Testis (tissue), 3 donors: ENCODE measurements around the gene IFITM2. TPM values are rescaled to one million over a fixed set of nuclear protein-coding genes. Genes with fewer than 3 reads are reported as not detected.

ENCODE experiments used
- DNase-seq: peaks from one replicate; pipeline ENCODE4 v3.0.0-alpha.2; 2019
- H3K27ac ChIP-seq, 2 donors: fragments of 200-600 bp; sonication (generic); one replicate each; pipeline ENCODE4 v1.5.1; 2019
- H3K27me3 ChIP-seq: fragments of 200-600 bp; sonication (generic); one replicate; pipeline ENCODE4 v1.5.1; 2019
- H3K36me3 ChIP-seq: fragments of 200-600 bp; sonication (generic); one replicate; pipeline ENCODE4 v1.5.1; 2017; ENCODE audit warnings: low read depth; ENCODE audit errors: missing control alignments
- H3K4me1 ChIP-seq: fragments of 200-600 bp; sonication (generic); one replicate; pipeline ENCODE4 v1.5.1; 2019
- H3K4me3 ChIP-seq, 2 donors: fragments of 200-600 bp; sonication (generic); one replicate each; pipeline ENCODE4 v1.5.1; 2017 to 2019
- H3K9me3 ChIP-seq: fragments of 200-600 bp; sonication (generic); one replicate; pipeline ENCODE4 v1.5.1; 2017
- POLR2A ChIP-seq: fragments of 450-650 bp; IDR thresholded peaks from one replicate; pipeline ENCODE4 v1.6.1; 2017; ENCODE audit warnings: antibody characterized with exemption, mild to moderate bottlenecking, moderate library complexity
- WGBS, 2 donors: methylation state at CpG; one replicate each; pipeline ENCODE4 v1.1.5; 2018; 5-methylcytosine and 5-hydroxymethylcytosine counted together
- intact Hi-C: fragments of 100-400 bp; cut with DNase I; formaldehyde crosslinking; loops from one replicate; pipeline ENCODE4 v1.15.1; 2023; ENCODE audit warnings: low total_unique reads
- polyA plus RNA-seq: library from polyadenylated mRNA; stranded (reverse); fragments of 350-450 nt; fragmentation: Illumina TruSeq; extraction: RNeasy Lipid Tissue Mini Kit (QIAGEN cat#74804); gene quantifications from one replicate; pipeline ENCODE4 v1.2.3, GENCODE V29; 2014; ENCODE audit warnings: low read depth, low replicate concordance; ENCODE audit not compliant: insufficient read depth
- total RNA-seq, 2 donors: library from RNA; depleted of rRNA; stranded (reverse); fragments of >200 nt; gene quantifications; one replicate each; pipeline ENCODE4 v1.2.3, GENCODE V29; 2016
- TF ChIP-seq, protein P1 (sequence below), 3 experiments: fragments of 450-650 bp in 2 of 3; fragments of 200-600 bp in 1 of 3; sonication (generic) in 1 of 3; IDR thresholded peaks; one replicate each; pipeline ENCODE4 v1.5.1; 2016 to 2019; ENCODE audit warnings: antibody characterized with exemption in 3 of 3, mild to moderate bottlenecking in 2 of 3, moderate library complexity in 1 of 3

IFITM2 gene
- total and polyA plus RNA-seq, 3 donors from 2014 or later = 119 to 283 (median 169) TPM

GRCh38 chr11:334264-334994 lies 26.8 kb downstream of the IFITM2 start:
- intact Hi-C loops = no loop called here
- no peaks in the 10 kb centered on the region for H3K9me3 ChIP-seq
- peak overlapping the region; percentile 82 to 88 for H3K27ac ChIP-seq
- no peak overlapping the region for H3K4me3 ChIP-seq
- WGBS, 2 donors = 47 to 61% methylated on average over 25 of the region's 25 CpGs
- H3K4me1 ChIP-seq = peaks cover 40% of the 10 kb centered on the region
- DNase-seq = peak; percentile 58
- H3K27me3 ChIP-seq = no peaks in the 10 kb centered on the region
- no peaks in the 10 kb centered on the region for H3K36me3 ChIP-seq
- TF ChIP-seq, protein P1, sequence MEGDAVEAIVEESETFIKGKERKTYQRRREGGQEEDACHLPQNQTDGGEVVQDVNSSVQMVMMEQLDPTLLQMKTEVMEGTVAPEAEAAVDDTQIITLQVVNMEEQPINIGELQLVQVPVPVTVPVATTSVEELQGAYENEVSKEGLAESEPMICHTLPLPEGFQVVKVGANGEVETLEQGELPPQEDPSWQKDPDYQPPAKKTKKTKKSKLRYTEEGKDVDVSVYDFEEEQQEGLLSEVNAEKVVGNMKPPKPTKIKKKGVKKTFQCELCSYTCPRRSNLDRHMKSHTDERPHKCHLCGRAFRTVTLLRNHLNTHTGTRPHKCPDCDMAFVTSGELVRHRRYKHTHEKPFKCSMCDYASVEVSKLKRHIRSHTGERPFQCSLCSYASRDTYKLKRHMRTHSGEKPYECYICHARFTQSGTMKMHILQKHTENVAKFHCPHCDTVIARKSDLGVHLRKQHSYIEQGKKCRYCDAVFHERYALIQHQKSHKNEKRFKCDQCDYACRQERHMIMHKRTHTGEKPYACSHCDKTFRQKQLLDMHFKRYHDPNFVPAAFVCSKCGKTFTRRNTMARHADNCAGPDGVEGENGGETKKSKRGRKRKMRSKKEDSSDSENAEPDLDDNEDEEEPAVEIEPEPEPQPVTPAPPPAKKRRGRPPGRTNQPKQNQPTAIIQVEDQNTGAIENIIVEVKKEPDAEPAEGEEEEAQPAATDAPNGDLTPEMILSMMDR (IDR thresholded peaks at IDR 0.05) = no peak
- TF ChIP-seq POLR2A = no peak

DNA sequence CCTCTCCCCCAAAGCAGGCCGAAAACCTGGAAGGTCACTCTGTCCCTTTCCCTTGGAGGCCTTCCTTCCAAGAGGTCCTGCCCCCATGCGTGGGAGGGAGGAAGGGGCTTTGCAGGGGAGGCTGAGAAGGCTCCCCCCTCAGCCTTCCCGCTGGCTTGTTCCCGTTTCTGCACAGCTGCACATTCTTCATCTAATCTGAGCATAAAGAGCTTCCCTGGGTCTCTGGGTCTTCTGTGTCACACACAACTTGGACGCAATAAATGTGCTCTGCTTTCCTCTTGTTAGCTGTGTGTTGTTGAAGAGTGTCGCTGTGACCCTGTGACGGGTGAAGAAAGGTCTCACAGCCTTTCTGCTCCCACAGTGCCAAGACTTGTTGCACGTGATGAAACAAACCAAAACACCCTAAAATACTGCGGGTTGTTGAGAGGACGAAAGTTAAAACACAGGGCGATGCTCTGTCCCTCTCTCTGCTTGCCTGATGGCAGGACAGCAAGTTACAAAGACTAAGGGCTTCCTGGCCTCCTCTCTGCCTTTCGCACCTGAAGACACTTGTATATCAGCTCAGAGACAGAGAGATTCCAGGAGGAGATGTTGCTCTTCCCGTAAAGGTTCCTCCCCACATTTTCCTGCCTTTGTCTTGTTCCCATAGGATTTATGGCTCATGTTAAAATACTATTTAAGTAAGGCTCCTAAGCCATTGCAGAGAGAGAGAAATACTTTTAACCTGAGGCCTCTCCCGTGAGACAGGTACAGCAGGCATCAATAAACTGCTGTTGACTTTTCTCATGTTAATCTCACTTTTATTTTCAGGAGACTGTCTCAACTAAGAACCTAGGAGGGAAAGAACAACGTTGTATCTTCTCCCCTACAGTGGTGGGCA lies 28.4 kb downstream of the IFITM2 start:
- TF ChIP-seq, protein P1 (IDR thresholded peaks at IDR 0.05) = no peak
- no peak for TF ChIP-seq POLR2A
- DNase-seq = peak; percentile 73
- no peaks in the 10 kb centered on the region for H3K36me3 ChIP-seq

DNA sequence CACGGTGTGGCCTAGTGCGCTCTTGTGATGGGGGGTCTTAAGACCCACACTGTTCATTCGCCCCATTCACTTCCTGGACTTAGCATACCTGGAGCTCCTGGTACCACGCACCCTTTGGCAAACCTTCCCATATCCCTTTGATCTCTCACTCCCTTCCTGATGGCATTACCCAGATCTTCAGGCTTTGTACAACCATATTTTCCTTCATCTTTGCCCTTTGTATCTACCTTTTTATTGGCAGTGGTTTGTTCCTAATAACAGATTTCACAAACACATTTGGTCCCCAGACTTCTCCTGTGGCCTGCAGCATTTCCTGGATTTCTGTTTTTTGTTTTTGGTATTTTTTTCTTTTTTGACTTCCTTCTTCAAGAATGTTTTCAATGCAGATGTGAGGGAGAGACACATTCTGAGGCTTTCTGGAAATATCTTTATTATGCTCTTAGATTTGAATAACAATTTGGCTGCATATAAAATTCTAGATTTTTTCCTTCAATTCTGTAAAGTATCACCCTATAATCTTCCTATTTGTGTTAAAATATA lies 29.1 kb downstream of the IFITM2 start:
- WGBS, 2 donors = 62 to 89% methylated on average over 4 of the region's 4 CpGs
- H3K4me3 ChIP-seq = no peak overlapping the region
- H3K36me3 ChIP-seq = no peaks in the 10 kb centered on the region
- TF ChIP-seq, protein P1 (IDR thresholded peaks at IDR 0.05) = no peak
- TF ChIP-seq POLR2A = no peak
- peaks cover 38% of the 10 kb centered on the region for H3K4me1 ChIP-seq
- intact Hi-C loops = no loop called here
- no peak for DNase-seq
- no peaks in the 10 kb centered on the region for H3K27me3 ChIP-seq
- peak overlapping the region; percentile 82 to 88 for H3K27ac ChIP-seq
- no peaks in the 10 kb centered on the region for H3K9me3 ChIP-seq

More for the DNA sequence above, 28.4 kb downstream of the IFITM2 start:
- Histone ChIP-seq H3K27me3 (no peaks in the 10 kb centered on the region), H3K4me3 (no peak overlapping the region), H3K4me1 (peaks cover 38% of the 10 kb centered on the region), H3K9me3 (no peaks in the 10 kb centered on the region), H3K27ac (peak overlapping the region; percentile 82 to 88)
- WGBS, 2 donors = 24 to 26% methylated on average over 14 to 15 of the region's 15 CpGs
- intact Hi-C loops = no loop called here

DNA sequence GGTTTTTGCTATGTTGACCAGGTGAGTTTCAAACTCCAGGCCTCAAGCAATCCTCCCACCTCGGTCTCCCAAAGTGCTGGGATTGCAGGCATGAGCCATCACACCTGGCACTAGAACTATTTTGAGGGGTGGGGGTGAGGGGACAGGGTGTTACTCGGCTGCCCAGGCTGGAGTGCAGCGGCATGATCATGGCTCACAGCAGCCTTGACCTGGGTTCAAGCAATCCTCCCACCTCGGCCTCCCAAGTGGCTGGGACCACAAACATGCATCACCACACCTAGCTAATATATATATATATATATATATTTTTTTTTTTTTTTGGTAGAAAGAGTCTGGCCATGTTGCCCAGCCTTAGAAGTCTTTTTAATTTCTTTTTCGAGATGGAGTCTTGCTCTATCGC lies 30.1 kb downstream of the IFITM2 start:
- intact Hi-C loops = no loop called here
- Histone ChIP-seq H3K36me3 (no peaks in the 10 kb centered on the region), H3K4me3 (no peak overlapping the region), H3K4me1 (peaks cover 38% of the 10 kb centered on the region), H3K27me3 (no peaks in the 10 kb centered on the region), H3K27ac (peak overlapping the region in 1 of 2 donors; percentile 82), H3K9me3 (no peaks in the 10 kb centered on the region)
- no peak for TF ChIP-seq POLR2A
- no peak for DNase-seq
- 71 to 79% methylated on average over 6 of the region's 6 CpGs for WGBS, 2 donors

- peaks cover 26% of the 10 kb centered on the region for H3K4me1 ChIP-seq
- intact Hi-C loops = no loop called here
- no peak overlapping the region for H3K27ac ChIP-seq
- no peaks in the 10 kb centered on the region for H3K9me3 ChIP-seq
- H3K36me3 ChIP-seq = no peaks in the 10 kb centered on the region
- H3K27me3 ChIP-seq = no peaks in the 10 kb centered on the region
- TF ChIP-seq POLR2A = no peak
- TF ChIP-seq, protein P1 (IDR thresholded peaks at IDR 0.05) = no peak
- WGBS, 2 donors = 92 to 94% methylated on average over 2 of the region's 2 CpGs
- no peak overlapping the region for H3K4me3 ChIP-seq
- no peak for DNase-seq
These were observed 32.3 kb downstream of the IFITM2 start for GRCh38 chr11:339963-340362.
